Uterus (tissue), 2 donors: ENCODE measurements around the gene DNAJC16.

Experiments
- POLR2A ChIP-seq, 2 donors: fragments of 450-650 bp; IDR thresholded peaks; one replicate each; pipeline ENCODE4 v1.6.1; 2016; ENCODE audit warnings: antibody characterized with exemption in 2 of 2, mild to moderate bottlenecking in 1 of 2, moderate library complexity in 1 of 2
- TF ChIP-seq, protein P1 (sequence below), 4 experiments: fragments of 200-600 bp in 2 of 4; fragments of 450-650 bp in 2 of 4; sonication (generic) in 2 of 4; IDR thresholded peaks; one replicate each; pipeline ENCODE4 v1.5.1; 2016 to 2019; ENCODE audit warnings: antibody characterized with exemption in 4 of 4, mild to moderate bottlenecking in 2 of 4, moderate library complexity in 1 of 4

DNA sequence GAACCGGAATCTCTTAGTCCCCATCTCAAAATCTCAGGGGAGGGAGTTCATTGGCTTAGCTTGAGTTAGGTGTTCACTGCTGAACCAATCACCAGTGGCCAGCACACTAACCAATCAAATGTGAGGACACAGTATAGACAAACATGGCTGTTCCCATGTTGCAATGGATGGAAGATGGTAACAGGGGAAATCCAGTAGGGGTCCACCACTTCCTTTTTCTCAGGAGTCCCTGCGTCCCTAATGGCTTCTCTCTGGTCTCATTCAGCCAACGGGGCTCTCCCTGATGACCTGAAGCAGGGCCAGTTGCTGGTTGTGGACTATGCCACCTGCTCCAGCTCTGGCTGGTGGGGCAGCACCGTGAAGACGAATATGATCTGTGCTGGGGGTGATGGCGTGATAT is 41.0 kb upstream of the DNAJC16 start:
- no peak for TF ChIP-seq POLR2A (IDR thresholded peaks at IDR 0.05)
- TF ChIP-seq, protein P1, sequence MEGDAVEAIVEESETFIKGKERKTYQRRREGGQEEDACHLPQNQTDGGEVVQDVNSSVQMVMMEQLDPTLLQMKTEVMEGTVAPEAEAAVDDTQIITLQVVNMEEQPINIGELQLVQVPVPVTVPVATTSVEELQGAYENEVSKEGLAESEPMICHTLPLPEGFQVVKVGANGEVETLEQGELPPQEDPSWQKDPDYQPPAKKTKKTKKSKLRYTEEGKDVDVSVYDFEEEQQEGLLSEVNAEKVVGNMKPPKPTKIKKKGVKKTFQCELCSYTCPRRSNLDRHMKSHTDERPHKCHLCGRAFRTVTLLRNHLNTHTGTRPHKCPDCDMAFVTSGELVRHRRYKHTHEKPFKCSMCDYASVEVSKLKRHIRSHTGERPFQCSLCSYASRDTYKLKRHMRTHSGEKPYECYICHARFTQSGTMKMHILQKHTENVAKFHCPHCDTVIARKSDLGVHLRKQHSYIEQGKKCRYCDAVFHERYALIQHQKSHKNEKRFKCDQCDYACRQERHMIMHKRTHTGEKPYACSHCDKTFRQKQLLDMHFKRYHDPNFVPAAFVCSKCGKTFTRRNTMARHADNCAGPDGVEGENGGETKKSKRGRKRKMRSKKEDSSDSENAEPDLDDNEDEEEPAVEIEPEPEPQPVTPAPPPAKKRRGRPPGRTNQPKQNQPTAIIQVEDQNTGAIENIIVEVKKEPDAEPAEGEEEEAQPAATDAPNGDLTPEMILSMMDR (IDR thresholded peaks at IDR 0.05), result no peak
